ENCODE results near the gene ZNF423.

ZNF423 gene

GRCh38 chr16:49786926-49787557, 68.9 kb downstream of the ZNF423 start:
- Histone ChIP-seq H3K36me3 (ENCODE audit: control insufficient read depth, insufficient read depth, low read length) (no peaks in the 10 kb centered on the region), H3K27me3 (ENCODE audit: control insufficient read depth, insufficient read depth, low read length) (no peaks in the 10 kb centered on the region), H3K4me1 (ENCODE audit: control insufficient read depth, insufficient read depth, low read length) (no peaks in the 10 kb centered on the region), H3K4me3 (ENCODE audit: low read length) (no peak overlapping the region), H3K9me3 (ENCODE audit: control insufficient read depth, low read length) (no peaks in the 10 kb centered on the region), H3K9ac (ENCODE audit: low read length) (no peak overlapping the region)

GRCh38 chr16:49785970-49786369, 69.9 kb downstream of the ZNF423 start:
- Histone ChIP-seq H3K36me3 (ENCODE audit: control insufficient read depth, insufficient read depth, low read length) (no peaks in the 10 kb centered on the region), H3K27me3 (ENCODE audit: control insufficient read depth, insufficient read depth, low read length) (no peaks in the 10 kb centered on the region), H3K4me1 (ENCODE audit: control insufficient read depth, insufficient read depth, low read length) (no peaks in the 10 kb centered on the region), H3K9ac (ENCODE audit: low read length) (no peak overlapping the region), H3K9me3 (ENCODE audit: control insufficient read depth, low read length) (no peaks in the 10 kb centered on the region), H3K4me3 (ENCODE audit: low read length) (no peak overlapping the region)

DNA sequence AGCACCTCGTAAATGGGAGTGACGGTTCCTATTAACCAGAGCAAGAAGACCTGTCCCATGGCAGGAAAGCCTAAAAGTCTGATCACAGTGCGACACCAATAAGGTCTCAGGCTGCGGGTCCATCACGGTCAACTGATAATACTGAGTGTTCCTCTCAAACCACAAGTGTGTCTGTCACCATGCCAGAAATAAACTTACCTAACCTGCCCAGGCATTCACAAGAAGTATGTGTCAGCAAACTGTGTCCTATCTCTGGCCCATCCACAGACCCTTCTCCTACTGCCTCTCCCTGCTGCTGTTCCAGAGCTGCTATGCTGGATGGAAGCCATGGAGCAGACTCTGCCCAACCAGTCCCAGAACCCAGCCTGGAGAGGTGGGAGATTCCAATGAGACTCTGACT, 73.5 kb downstream of the ZNF423 start:
- Histone ChIP-seq H3K4me3 (ENCODE audit: low read length) (no peak overlapping the region), H3K9ac (ENCODE audit: low read length) (no peak overlapping the region), H3K36me3 (ENCODE audit: control insufficient read depth, insufficient read depth, low read length) (no peaks in the 10 kb centered on the region), H3K9me3 (ENCODE audit: control insufficient read depth, low read length) (no peaks in the 10 kb centered on the region), H3K4me1 (ENCODE audit: control insufficient read depth, insufficient read depth, low read length) (no peaks in the 10 kb centered on the region), H3K27me3 (ENCODE audit: control insufficient read depth, insufficient read depth, low read length) (no peaks in the 10 kb centered on the region)

- no peaks in the 10 kb centered on the region for H3K4me1 ChIP-seq (ENCODE audit: control insufficient read depth, insufficient read depth, low read length)
- no peaks in the 10 kb centered on the region for H3K9me3 ChIP-seq (ENCODE audit: control insufficient read depth, low read length)
- no peak overlapping the region for H3K4me3 ChIP-seq (ENCODE audit: low read length)
- H3K9ac ChIP-seq (ENCODE audit: low read length): no peak overlapping the region
- H3K36me3 ChIP-seq (ENCODE audit: control insufficient read depth, insufficient read depth, low read length): no peaks in the 10 kb centered on the region
- H3K27me3 ChIP-seq (ENCODE audit: control insufficient read depth, insufficient read depth, low read length): no peaks in the 10 kb centered on the region
Observed at GRCh38 chr16:49781401-49781800, 74.5 kb downstream of the ZNF423 start.

DNA sequence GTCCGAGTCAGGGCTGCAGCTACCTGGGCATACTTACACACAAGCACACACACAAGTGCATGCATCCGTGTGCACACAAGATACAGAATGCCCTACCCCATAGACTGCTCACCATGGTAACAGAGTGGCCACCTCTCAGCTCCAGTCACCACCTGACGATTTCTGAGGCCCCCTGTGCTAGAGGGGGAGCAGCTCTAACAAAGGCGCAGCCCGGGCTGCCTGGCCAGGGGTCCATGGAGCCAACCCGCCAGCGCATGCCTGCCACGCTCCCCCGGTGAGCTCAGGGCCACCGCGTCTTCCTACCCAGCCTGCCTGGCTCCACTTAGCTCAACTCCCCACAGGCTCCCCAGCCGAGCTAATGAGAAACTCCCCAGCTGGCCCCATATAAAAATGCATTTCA, 75.5 kb downstream of the ZNF423 start:
- Histone ChIP-seq H3K4me1 (ENCODE audit: control insufficient read depth, insufficient read depth, low read length) (no peaks in the 10 kb centered on the region), H3K36me3 (ENCODE audit: control insufficient read depth, insufficient read depth, low read length) (no peaks in the 10 kb centered on the region), H3K4me3 (ENCODE audit: low read length) (no peak overlapping the region), H3K9me3 (ENCODE audit: control insufficient read depth, low read length) (no peaks in the 10 kb centered on the region), H3K27me3 (ENCODE audit: control insufficient read depth, insufficient read depth, low read length) (no peaks in the 10 kb centered on the region), H3K9ac (ENCODE audit: low read length) (no peak overlapping the region)

DNA sequence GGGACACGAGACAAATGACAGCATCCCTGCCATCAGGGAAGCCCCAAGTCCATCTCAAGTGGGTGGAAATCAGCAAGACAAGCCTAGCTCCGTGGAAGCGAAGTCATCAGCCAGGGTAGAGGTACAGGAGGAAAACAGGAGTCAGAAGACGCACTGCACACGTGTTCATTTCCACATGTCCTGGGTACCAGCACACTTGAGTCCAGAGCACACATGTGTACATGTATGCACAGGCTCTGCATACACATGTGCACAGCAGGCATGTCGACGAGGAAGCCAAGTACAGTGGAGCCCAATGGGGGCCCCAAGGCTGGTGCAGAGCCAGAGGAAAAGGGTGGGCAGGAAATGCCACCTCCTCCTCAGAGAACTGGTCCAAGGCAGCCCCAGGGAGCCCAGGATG, 75.9 kb downstream of the ZNF423 start:
- no peaks in the 10 kb centered on the region for H3K4me1 ChIP-seq (ENCODE audit: control insufficient read depth, insufficient read depth, low read length)
- no peaks in the 10 kb centered on the region for H3K9me3 ChIP-seq (ENCODE audit: control insufficient read depth, low read length)
- H3K27me3 ChIP-seq (ENCODE audit: control insufficient read depth, insufficient read depth, low read length): no peaks in the 10 kb centered on the region
- no peak overlapping the region for H3K9ac ChIP-seq (ENCODE audit: low read length)
- H3K36me3 ChIP-seq (ENCODE audit: control insufficient read depth, insufficient read depth, low read length): no peaks in the 10 kb centered on the region
- H3K4me3 ChIP-seq (ENCODE audit: low read length): no peak overlapping the region

DNA sequence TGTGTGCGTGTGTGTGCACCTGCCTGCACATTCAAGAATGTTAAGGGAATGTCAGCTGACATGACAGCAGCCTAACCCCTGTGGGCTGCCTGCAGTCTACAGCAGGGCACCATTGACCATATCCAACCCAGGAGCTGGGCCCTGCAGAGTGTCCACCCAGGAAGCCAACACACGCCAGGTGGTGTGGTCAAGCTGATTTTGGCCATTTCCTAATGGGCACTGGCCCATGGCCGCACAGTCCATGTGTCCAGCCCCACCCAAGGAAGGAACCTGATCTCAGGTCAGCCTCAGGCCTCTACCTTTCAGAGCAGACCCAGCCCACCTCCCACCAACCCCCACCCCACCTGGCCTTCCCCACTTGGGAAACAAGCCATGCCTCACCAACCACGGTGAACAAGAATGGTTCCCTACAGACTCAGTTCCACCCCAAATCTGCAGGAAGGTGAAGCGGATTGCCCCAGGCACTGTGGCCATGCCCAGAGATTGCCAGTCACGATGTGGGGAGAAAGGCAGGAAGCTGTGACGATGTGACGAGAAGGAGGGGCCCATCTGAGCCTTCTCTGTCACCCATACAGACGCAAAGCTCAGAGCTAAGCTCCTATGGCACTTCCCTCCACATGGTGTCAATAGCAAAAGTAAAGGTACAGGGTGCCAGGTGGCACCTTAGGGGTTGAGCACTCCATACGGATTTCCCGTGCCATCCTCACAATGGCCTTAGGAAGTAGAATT, 77.5 kb downstream of the ZNF423 start:
- no peaks in the 10 kb centered on the region for H3K36me3 ChIP-seq (ENCODE audit: control insufficient read depth, insufficient read depth, low read length)
- no peaks in the 10 kb centered on the region for H3K27me3 ChIP-seq (ENCODE audit: control insufficient read depth, insufficient read depth, low read length)
- no peaks in the 10 kb centered on the region for H3K9me3 ChIP-seq (ENCODE audit: control insufficient read depth, low read length)
- H3K9ac ChIP-seq (ENCODE audit: low read length): no peak overlapping the region
- no peak overlapping the region for H3K4me3 ChIP-seq (ENCODE audit: low read length)
- H3K4me1 ChIP-seq (ENCODE audit: control insufficient read depth, insufficient read depth, low read length): no peaks in the 10 kb centered on the region

DNA sequence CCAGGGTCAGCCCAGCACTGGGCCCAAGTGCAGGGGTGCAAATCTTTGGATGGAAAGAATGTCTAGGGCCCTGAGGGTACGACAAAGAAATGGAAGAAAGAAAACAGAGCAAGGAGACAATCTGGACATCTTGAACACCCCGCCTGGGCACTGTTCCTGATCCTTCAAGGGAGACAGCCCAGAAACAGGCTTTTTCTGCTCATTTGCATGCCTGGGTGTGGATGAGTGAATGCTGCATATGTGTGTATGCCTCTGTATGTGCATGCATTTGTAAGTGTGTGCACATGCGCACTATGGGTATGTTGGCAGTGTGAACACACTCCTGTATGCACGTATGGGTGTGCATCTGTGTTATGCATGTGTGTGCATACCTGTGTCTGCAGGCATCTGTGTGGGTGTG, 79.2 kb downstream of the ZNF423 start:
- H3K4me1 ChIP-seq (ENCODE audit: control insufficient read depth, insufficient read depth, low read length): no peaks in the 10 kb centered on the region
- no peaks in the 10 kb centered on the region for H3K9me3 ChIP-seq (ENCODE audit: control insufficient read depth, low read length)
- H3K27me3 ChIP-seq (ENCODE audit: control insufficient read depth, insufficient read depth, low read length): no peaks in the 10 kb centered on the region
- H3K4me3 ChIP-seq (ENCODE audit: low read length): no peak overlapping the region
- no peak overlapping the region for H3K9ac ChIP-seq (ENCODE audit: low read length)
- H3K36me3 ChIP-seq (ENCODE audit: control insufficient read depth, insufficient read depth, low read length): no peaks in the 10 kb centered on the region

DNA sequence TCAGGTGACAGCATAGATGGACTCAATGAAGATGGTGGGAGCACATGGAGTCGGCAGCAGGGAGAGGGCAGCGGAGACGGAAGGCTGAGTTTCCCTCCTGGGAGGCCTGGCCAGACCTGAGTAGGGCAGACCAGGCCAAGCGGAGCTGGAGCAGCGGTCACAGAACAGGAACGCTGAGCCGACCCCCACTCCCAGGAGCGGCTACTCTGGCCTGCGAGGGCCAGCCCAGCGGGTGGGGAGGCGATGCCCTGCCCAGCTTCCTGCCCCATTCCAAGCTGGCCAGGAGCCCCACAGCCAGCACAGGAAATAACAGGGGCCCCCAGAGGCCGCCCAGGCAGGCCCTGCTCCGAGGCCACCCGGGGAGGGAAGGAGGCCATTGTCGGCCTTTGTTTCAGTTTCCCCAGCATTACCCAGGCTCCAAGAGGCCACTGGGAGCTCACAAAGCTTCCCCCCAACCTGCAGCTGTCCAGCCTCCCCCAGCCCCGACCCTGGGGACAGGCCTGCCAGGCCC, 79.8 kb downstream of the ZNF423 start:
- Histone ChIP-seq H3K36me3 (ENCODE audit: control insufficient read depth, insufficient read depth, low read length) (no peaks in the 10 kb centered on the region), H3K27me3 (ENCODE audit: control insufficient read depth, insufficient read depth, low read length) (no peaks in the 10 kb centered on the region), H3K9ac (ENCODE audit: low read length) (no peak overlapping the region), H3K9me3 (ENCODE audit: control insufficient read depth, low read length) (no peaks in the 10 kb centered on the region), H3K4me3 (ENCODE audit: low read length) (no peak overlapping the region), H3K4me1 (ENCODE audit: control insufficient read depth, insufficient read depth, low read length) (no peaks in the 10 kb centered on the region)

DNA sequence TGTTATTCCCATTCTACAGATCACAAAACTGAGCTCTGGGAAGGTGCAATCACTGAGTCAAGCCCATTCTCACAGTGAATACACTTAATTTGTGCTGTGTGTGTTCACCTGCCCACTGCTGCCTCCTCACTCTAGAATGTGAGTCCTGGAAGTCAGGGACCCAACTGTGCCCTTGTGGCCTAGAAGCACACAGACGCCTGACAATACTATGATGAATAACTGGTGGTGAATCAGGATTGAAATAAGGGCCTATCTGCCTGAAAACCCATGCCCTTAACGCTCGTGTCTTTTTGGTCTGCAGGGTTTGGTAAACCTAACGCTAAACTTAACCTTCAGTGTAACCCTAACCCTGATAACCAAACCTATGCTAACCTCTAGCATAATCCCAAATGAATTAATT, 80.3 kb downstream of the ZNF423 start:
- H3K4me1 ChIP-seq (ENCODE audit: control insufficient read depth, insufficient read depth, low read length): no peaks in the 10 kb centered on the region
- no peak overlapping the region for H3K4me3 ChIP-seq (ENCODE audit: low read length)
- no peaks in the 10 kb centered on the region for H3K36me3 ChIP-seq (ENCODE audit: control insufficient read depth, insufficient read depth, low read length)
- no peaks in the 10 kb centered on the region for H3K27me3 ChIP-seq (ENCODE audit: control insufficient read depth, insufficient read depth, low read length)
- no peak overlapping the region for H3K9ac ChIP-seq (ENCODE audit: low read length)
- H3K9me3 ChIP-seq (ENCODE audit: control insufficient read depth, low read length): no peaks in the 10 kb centered on the region

- no peaks in the 10 kb centered on the region for H3K9me3 ChIP-seq (ENCODE audit: control insufficient read depth, low read length)
- H3K4me1 ChIP-seq (ENCODE audit: control insufficient read depth, insufficient read depth, low read length): no peaks in the 10 kb centered on the region
- no peak overlapping the region for H3K4me3 ChIP-seq (ENCODE audit: low read length)
- H3K36me3 ChIP-seq (ENCODE audit: control insufficient read depth, insufficient read depth, low read length): no peaks in the 10 kb centered on the region
- no peak overlapping the region for H3K9ac ChIP-seq (ENCODE audit: low read length)
- H3K27me3 ChIP-seq (ENCODE audit: control insufficient read depth, insufficient read depth, low read length): no peaks in the 10 kb centered on the region
Observed at GRCh38 chr16:49775018-49775417, 80.9 kb downstream of the ZNF423 start.

- no peak overlapping the region for H3K9ac ChIP-seq (ENCODE audit: low read length)
- no peaks in the 10 kb centered on the region for H3K27me3 ChIP-seq (ENCODE audit: control insufficient read depth, insufficient read depth, low read length)
- no peaks in the 10 kb centered on the region for H3K4me1 ChIP-seq (ENCODE audit: control insufficient read depth, insufficient read depth, low read length)
- no peak overlapping the region for H3K4me3 ChIP-seq (ENCODE audit: low read length)
- no peaks in the 10 kb centered on the region for H3K36me3 ChIP-seq (ENCODE audit: control insufficient read depth, insufficient read depth, low read length)
- H3K9me3 ChIP-seq (ENCODE audit: control insufficient read depth, low read length): no peaks in the 10 kb centered on the region
Observed at GRCh38 chr16:49773534-49774475, 82.1 kb downstream of the ZNF423 start.

Measured in mucosa of stomach (tissue), 1 donor.